A549 (cell line): ENCODE results near the gene CALML4. TPM values are rescaled to one million over a fixed set of nuclear protein-coding genes. Genes with fewer than 3 reads are reported as not detected.

ENCODE experiments used
- ATAC-seq, 2 experiments: fragments of 200-7000 bp in 1 of 2; fragments of >200 bp in 1 of 2; cut with Nextera tagmentation in 1 of 2; cut with Tn5 transposase in 1 of 2; 3 replicates each; pipeline versions ENCODE4 v1.8.0 to v1.9.1; 2018 to 2020; ENCODE audit warnings: mild to moderate bottlenecking in 1 of 2, moderate library complexity in 1 of 2
- CTCF ChIA-PET: fragments of 300-600 bp; sonication (Branson Sonifier 250); formaldehyde crosslinking; extraction: SDS; loops from one replicate; lab custom pipeline; 2021; ENCODE audit warnings: antibody characterized with exemption, inconsistent platforms; lab: Yijun Ruan, JAX
- POLR2A ChIA-PET: fragments of 350-600 bp; formaldehyde crosslinking; extraction: SDS; loops from one replicate; lab custom pipeline; 2021; ENCODE audit warnings: antibody characterized with exemption, inconsistent platforms; lab: Yijun Ruan, JAX
- DNase-seq, 2 experiments: peaks; one replicate each; pipeline versions ENCODE4 v3.0.0 to v3.0.0-alpha.2; 2011 to 2016; ENCODE audit warnings: low read depth in 1 of 2, low spot score in 1 of 2
- FAIRE-seq: peaks from 2 replicates; lab custom pipeline; 2011; peaks lifted over from hg19 to GRCh38; lab: Jason Lieb, UNC
- H3K27ac ChIP-seq, 2 experiments: fragments of >200 bp; sonication (Bioruptor Twin); formaldehyde crosslinking; 3 replicates each; pipeline ENCODE4 v1.5.1; 2016 to 2017
- H3K4me1 ChIP-seq: fragments of >200 bp; sonication (Bioruptor Twin); formaldehyde crosslinking; 3 replicates; pipeline ENCODE4 v1.6.1; 2016
- H3K4me2 ChIP-seq: fragments of >200 bp; sonication (Bioruptor Twin); formaldehyde crosslinking; 3 replicates; pipeline ENCODE4 v1.6.1; 2016
- H3K4me3 ChIP-seq: fragments of >200 bp; sonication (Bioruptor Twin); formaldehyde crosslinking; 3 replicates; pipeline ENCODE4 v1.5.1; 2016
- H3K9me3 ChIP-seq: fragments of >200 bp; sonication (Bioruptor Twin); formaldehyde crosslinking; 3 replicates; pipeline ENCODE4 v1.6.1; 2016
- BCL3 ChIP-seq: fragments of >200 bp; sonication (Bioruptor Twin); formaldehyde crosslinking; IDR thresholded peaks from 3 replicates; pipeline ENCODE4 v1.6.1; 2016
- CEBPB ChIP-seq, 2 experiments: fragments of >200 bp in 1 of 2; sonication (Bioruptor Twin) in 1 of 2; formaldehyde crosslinking in 1 of 2; IDR thresholded peaks; 2 replicates each; pipeline ENCODE4 v1.6.1; 2012 to 2016
- CHD2 ChIP-seq: fragments of 150-350 bp; IDR thresholded peaks from 2 replicates; pipeline ENCODE4 v1.6.1; 2014; ENCODE audit warnings: low read length; ENCODE audit not compliant: partially characterized antibody
- CHD4 ChIP-seq: fragments of 200-600 bp; sonication (generic); IDR thresholded peaks from 2 replicates; pipeline ENCODE4 v1.6.1; 2016; ENCODE audit warnings: antibody characterized with exemption, mild to moderate bottlenecking, borderline replicate concordance
- CTCF ChIP-seq: fragments of >200 bp; sonication (Bioruptor Twin); formaldehyde crosslinking; IDR thresholded peaks from 3 replicates; pipeline ENCODE4 v1.5.1; 2016
- E2F6 ChIP-seq: IDR thresholded peaks from 2 replicates; pipeline ENCODE4 v1.6.1; 2012; ENCODE audit warnings: low read depth, borderline replicate concordance
- EHF ChIP-seq: fragments of 250-450 bp; sonication (Bioruptor Pico); IDR thresholded peaks from 2 replicates; pipeline ENCODE4 v1.5.0; 2020; ENCODE audit warnings: mild to moderate bottlenecking
- ESRRA ChIP-seq: fragments of 150-350 bp; IDR thresholded peaks from 2 replicates; pipeline ENCODE4 v1.6.1; 2014; ENCODE audit warnings: mild to moderate bottlenecking, low read length, borderline replicate concordance
- FOSB ChIP-seq: fragments of 250-450 bp; sonication (Bioruptor Pico); IDR thresholded peaks from 2 replicates; pipeline ENCODE4 v1.5.0; 2020; ENCODE audit warnings: mild to moderate bottlenecking, moderate library complexity
- HOXB5 ChIP-seq: fragments of 250-450 bp; sonication (Bioruptor Pico); IDR thresholded peaks from 2 replicates; pipeline ENCODE4 v1.5.0; 2020; ENCODE audit warnings: mild to moderate bottlenecking, moderate library complexity
- JUN ChIP-seq, 2 experiments: fragments of >200 bp; sonication (Bioruptor Twin); formaldehyde crosslinking; IDR thresholded peaks; 2 replicates in 1 of 2; 3 replicates in 1 of 2; pipeline ENCODE4 v1.6.1; 2016 to 2017
- JUNB ChIP-seq: fragments of >200 bp; sonication (Bioruptor Twin); formaldehyde crosslinking; IDR thresholded peaks from 2 replicates; pipeline ENCODE4 v1.6.1; 2016
- MAZ ChIP-seq: fragments of 150-350 bp; IDR thresholded peaks from 2 replicates; pipeline ENCODE4 v1.6.1; 2014; ENCODE audit warnings: antibody characterized with exemption, low read depth, low read length, borderline replicate concordance
- NFE2L2 ChIP-seq: fragments of 150-350 bp; conservative IDR thresholded peaks from 2 replicates; pipeline ENCODE4 v1.6.1; 2014; ENCODE audit warnings: low read length
- PHF8 ChIP-seq: fragments of 200-600 bp; sonication (generic); IDR thresholded peaks from 2 replicates; pipeline ENCODE4 v1.6.1; 2016; ENCODE audit warnings: low read depth, mild to moderate bottlenecking, antibody characterized with exemption, moderate library complexity, borderline replicate concordance
- RAD21 ChIP-seq, 2 experiments: fragments of >200 bp in 1 of 2; sonication (Bioruptor Twin) in 1 of 2; formaldehyde crosslinking in 1 of 2; IDR thresholded peaks in 1 of 2; conservative IDR thresholded peaks in 1 of 2; 2 replicates in 1 of 2; 3 replicates in 1 of 2; pipeline ENCODE4 v1.6.1; 2012 to 2018; ENCODE audit warnings: inconsistent platforms in 1 of 2
- RARB ChIP-seq: fragments of 250-450 bp; sonication (Bioruptor Pico); IDR thresholded peaks from 2 replicates; pipeline ENCODE4 v1.8.0; 2021; ENCODE audit warnings: mild to moderate bottlenecking, moderate library complexity
- RCOR1 ChIP-seq: fragments of 150-350 bp; IDR thresholded peaks from 2 replicates; pipeline ENCODE4 v1.6.1; 2014; ENCODE audit warnings: antibody characterized with exemption, low read length, low read depth
- SMC3 ChIP-seq: fragments of >200 bp; sonication (Bioruptor Twin); formaldehyde crosslinking; IDR thresholded peaks from 3 replicates; pipeline ENCODE4 v1.6.1; 2018; ENCODE audit warnings: inconsistent platforms
- TFCP2L1 ChIP-seq: fragments of 250-450 bp; sonication (Bioruptor Pico); IDR thresholded peaks from 2 replicates; pipeline ENCODE4 v1.5.0; 2021; ENCODE audit warnings: mild to moderate bottlenecking
- ZFP36 ChIP-seq: fragments of 450-650 bp; IDR thresholded peaks from 2 replicates; pipeline ENCODE4 v1.6.1; 2014; ENCODE audit warnings: borderline replicate concordance; ENCODE audit not compliant: partially characterized antibody
- ZNF302 ChIP-seq: fragments of 250-450 bp; sonication (Bioruptor Pico); IDR thresholded peaks from 2 replicates; pipeline ENCODE4 v1.9.0; 2021; ENCODE audit warnings: inconsistent platforms, mild to moderate bottlenecking, moderate library complexity
- ZSCAN20 ChIP-seq: fragments of 250-450 bp; sonication (Bioruptor Pico); IDR thresholded peaks from 2 replicates; pipeline ENCODE4 v1.8.0; 2022; ENCODE audit warnings: mild to moderate bottlenecking, moderate library complexity
- WGBS: methylation state at CpG from one replicate; pipeline ENCODE4 v1.1.6; 2017; ENCODE audit errors: missing lambda C conversion rate; 5-methylcytosine and 5-hydroxymethylcytosine counted together
- polyA plus RNA-seq, 4 experiments: library from polyadenylated mRNA; depleted of rRNA in 3 of 4; stranded (reverse); fragments of >200 nt; fragmentation: RNase III in 1 of 4; extraction: RNeasy Plus Mini Kit Qiagen cat#74134 plus additional on column Dnase treatment in 1 of 4; gene quantifications; 2 replicates in 3 of 4; 3 replicates in 1 of 4; pipeline ENCODE4 v1.2.3, GENCODE V29; 2011 to 2017
- TF ChIP-seq, protein P1 (sequence below): fragments of 450-650 bp; IDR thresholded peaks from 2 replicates; pipeline ENCODE4 v1.6.1; 2014; ENCODE audit warnings: antibody characterized with exemption
- TF ChIP-seq, protein P2 (sequence below): fragments of >200 bp; sonication (Bioruptor Twin); formaldehyde crosslinking; IDR thresholded peaks from 2 replicates; pipeline ENCODE4 v1.6.1; 2016

The CALML4 gene
- polyA plus RNA-seq, 2 of the 4 experiments (the other 2 are of a cell fraction): 12.1 to 18.2 TPM

DNA sequence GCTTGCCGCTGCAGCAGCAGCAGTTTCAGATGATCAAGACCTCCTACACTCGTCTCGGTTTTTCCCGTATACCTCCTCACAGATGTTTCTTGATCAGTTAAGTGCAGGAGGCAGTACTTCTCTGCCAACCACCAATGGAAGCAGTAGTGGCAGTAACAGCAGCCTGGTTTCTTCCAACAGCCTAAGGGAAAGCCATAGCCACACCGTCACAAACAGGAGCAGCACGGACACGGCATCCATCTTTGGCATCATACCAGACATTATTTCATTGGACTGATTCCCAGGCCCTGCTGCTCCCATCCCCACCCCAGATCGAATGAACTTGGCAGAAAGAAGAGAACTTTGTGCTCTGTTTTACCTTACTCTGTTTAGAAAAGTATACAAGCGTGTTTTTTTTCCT lies 17.6 kb downstream of the CALML4 start:
- no peaks in the 10 kb centered on the region for H3K4me1 ChIP-seq
- ATAC-seq (peak in 1 of 2 experiments; percentile 40; a peak in 3 of 6 replicates), FAIRE-seq (no peak), DNase-seq (no peak)
- 76% methylated on average over 9 of the region's 9 CpGs for WGBS
- ChIA-PET POLR2A (no interaction called here), CTCF (no interaction called here)
- no peak overlapping the region for H3K4me2 ChIP-seq
- no peak overlapping the region for H3K27ac ChIP-seq
- TF ChIP-seq JUN (IDR thresholded peaks at IDR 0.05) (no peak), ZSCAN20 (CRISPR knock-in tag) (no peak), ZNF302 (CRISPR knock-in tag) (no peak), E2F6 (no peak), RARB (CRISPR knock-in tag) (no peak), PHF8 (no peak), CHD2 (no peak)
- TF ChIP-seq, protein P1, sequence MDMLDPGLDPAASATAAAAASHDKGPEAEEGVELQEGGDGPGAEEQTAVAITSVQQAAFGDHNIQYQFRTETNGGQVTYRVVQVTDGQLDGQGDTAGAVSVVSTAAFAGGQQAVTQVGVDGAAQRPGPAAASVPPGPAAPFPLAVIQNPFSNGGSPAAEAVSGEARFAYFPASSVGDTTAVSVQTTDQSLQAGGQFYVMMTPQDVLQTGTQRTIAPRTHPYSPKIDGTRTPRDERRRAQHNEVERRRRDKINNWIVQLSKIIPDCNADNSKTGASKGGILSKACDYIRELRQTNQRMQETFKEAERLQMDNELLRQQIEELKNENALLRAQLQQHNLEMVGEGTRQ: no peak
- TF ChIP-seq, protein P2, sequence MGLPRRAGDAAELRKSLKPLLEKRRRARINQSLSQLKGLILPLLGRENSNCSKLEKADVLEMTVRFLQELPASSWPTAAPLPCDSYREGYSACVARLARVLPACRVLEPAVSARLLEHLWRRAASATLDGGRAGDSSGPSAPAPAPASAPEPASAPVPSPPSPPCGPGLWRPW: no peak
- no peaks in the 10 kb centered on the region for H3K9me3 ChIP-seq
- H3K4me3 ChIP-seq: no peak overlapping the region

DNA sequence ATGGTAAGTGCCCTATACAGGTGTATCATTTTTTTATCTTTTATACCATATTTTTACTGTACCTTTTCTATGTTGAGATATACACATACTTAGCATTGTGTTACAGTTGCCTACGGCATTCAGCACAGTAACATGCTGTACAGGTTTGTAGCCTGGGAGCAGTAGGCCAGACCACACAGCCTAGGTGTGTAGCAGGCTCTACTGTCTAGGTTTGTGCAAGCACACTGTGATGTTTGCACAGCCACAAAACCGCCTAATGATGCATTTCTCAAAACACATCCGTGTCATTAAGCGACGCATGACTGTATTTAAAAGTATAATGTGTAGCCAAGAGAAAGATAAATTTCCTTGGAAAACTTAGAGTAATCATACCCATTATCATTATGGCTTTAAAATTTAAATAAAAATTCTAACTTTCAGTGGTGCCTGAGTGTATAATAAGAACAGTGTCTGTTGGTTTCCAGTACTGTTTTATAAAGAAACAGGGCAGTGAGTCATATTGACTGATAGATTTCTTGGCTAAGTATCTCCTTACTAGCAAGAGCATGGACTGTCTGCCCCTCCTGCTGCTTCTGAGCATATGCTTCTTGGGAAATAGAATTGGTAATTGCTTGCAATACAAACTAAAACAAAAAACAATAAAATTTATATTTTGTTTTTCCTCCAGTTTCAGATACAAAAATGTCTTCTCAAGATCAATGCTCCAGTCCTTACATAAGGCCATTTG lies 18.3 kb downstream of the CALML4 start:
- no peaks in the 10 kb centered on the region for H3K4me1 ChIP-seq
- FAIRE-seq (no peak), DNase-seq (no peak), ATAC-seq (peak in 1 of 2 experiments; percentile 51; a peak in 3 of 6 replicates)
- TF ChIP-seq FOSB (CRISPR knock-in tag) (no peak), JUN (IDR thresholded peaks at IDR 0.05) (no peak), RAD21 (conservative IDR thresholded peaks at IDR 0.05 in 1 of 2, IDR thresholded peaks at IDR 0.05 in 1 of 2) (no peak), EHF (CRISPR knock-in tag) (no peak), ZFP36 (no peak), CEBPB (IDR thresholded peaks at IDR 0.05) (no peak), RCOR1 (no peak), CHD4 (no peak), ESRRA (no peak), MAZ (no peak), ZSCAN20 (CRISPR knock-in tag) (no peak), SMC3 (no peak), JUNB (no peak), NFE2L2 (no peak), CTCF (no peak), TFCP2L1 (CRISPR knock-in tag) (no peak), BCL3 (no peak), HOXB5 (CRISPR knock-in tag) (no peak)
- TF ChIP-seq, protein P2: no peak
- H3K27ac ChIP-seq: no peak overlapping the region
- ChIA-PET CTCF (interaction anchor here (1.7 to 2.2 kb wide), 2 partner anchors 32 to 324 kb away, joined by 6 read pairs; no protein-coding TSS in a partner anchor), POLR2A (no interaction called here)
- H3K4me3 ChIP-seq: no peak overlapping the region
- no peaks in the 10 kb centered on the region for H3K9me3 ChIP-seq
- 81% methylated on average over 5 of the region's 5 CpGs for WGBS
- H3K4me2 ChIP-seq: no peak overlapping the region
